Myocyte (in vitro differentiated cells): ENCODE measurements around the gene NR2F1-AS1. TPM values are rescaled to one million over a fixed set of nuclear protein-coding genes. Genes with fewer than 3 reads are reported as not detected.
A peak's percentile ranks its signal among the peaks of the same experiment; 100 is the strongest.

Experiments
- DNase-seq: peaks from one replicate; pipeline ENCODE4 v3.0.0-alpha.2; 2012; ENCODE audit warnings: low read depth
- polyA plus RNA-seq: library from polyadenylated mRNA; unstranded; fragments of >200 nt; gene quantifications from one replicate; pipeline ENCODE4 v1.2.1, GENCODE V29; 2012; ENCODE audit warnings: missing spikeins
- total RNA-seq: library from RNA; depleted of rRNA; stranded (reverse); fragments of >200 nt; gene quantifications from 2 replicates; pipeline ENCODE4 v1.2.3, GENCODE V29; 2014

The NR2F1-AS1 gene
- total RNA-seq, result 3.2 and 5.5 TPM in 2 replicates
- 18.9 TPM for polyA plus RNA-seq

GRCh38 chr5:93580927-93581445 is at the start of gene NR2F1-AS1:
Gene NR2F1-AS1 (minus strand): TSS chr5:93581219.
- DNase-seq, result no peak

- DNase-seq, result no peak
Measured at GRCh38 chr5:93626801-93627200, 45.8 kb upstream of the NR2F1-AS1 start.

DNA sequence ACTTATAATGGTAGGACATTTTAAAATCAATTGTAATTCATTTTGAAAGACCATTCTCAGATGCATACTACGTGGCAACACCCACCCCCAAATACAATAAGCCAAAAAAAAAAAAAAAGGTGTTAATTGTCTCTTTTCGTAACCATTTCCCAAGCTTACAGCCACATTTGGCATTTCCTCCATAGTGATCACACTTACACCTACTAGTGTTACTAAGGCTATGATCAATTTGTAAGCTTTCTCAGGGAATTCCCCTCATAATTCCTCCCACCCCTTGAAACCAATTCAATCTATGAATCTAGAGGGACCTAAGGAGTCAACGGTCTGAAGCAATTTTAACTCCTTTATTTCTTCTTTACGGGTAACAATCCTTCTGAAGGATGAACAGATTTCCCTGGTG is 42.1 kb upstream of the NR2F1-AS1 start:
- no peak for DNase-seq

GRCh38 chr5:93622240-93622885 is 41.3 kb upstream of the NR2F1-AS1 start:
- peak; percentile 33 for DNase-seq

DNA sequence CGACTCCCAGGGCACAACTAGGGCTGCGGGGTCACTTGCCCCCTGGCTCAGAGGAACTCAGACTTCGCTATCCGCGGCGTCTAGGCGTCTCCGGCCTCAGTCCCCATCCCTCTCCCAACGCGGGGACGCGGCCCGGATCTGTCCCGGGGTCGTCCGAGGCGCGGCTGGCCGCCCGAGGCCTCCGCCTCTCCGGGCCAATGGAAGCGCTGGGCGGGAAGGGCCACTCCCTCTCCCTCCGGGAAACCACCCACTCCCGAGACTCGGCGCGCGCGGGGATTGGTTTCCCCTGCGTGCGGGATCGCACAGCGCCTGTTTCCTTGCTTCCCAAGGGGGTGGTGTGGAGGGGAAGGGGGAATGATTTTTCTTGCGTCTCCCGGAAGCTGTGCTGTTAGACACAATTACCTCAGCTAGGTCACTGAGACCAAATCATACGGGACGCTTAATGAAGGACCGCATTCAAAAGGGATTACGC is 40.3 kb upstream of the NR2F1-AS1 start:
- DNase-seq, result peak; percentile 89

- DNase-seq, result peak; percentile 79
Measured at GRCh38 chr5:93620487-93621326, 39.7 kb upstream of the NR2F1-AS1 start.

- DNase-seq, result no peak
Measured at GRCh38 chr5:93616538-93617174, 35.6 kb upstream of the NR2F1-AS1 start.

- no peak for DNase-seq
Measured at GRCh38 chr5:93612855-93613243, 31.8 kb upstream of the NR2F1-AS1 start.

DNA sequence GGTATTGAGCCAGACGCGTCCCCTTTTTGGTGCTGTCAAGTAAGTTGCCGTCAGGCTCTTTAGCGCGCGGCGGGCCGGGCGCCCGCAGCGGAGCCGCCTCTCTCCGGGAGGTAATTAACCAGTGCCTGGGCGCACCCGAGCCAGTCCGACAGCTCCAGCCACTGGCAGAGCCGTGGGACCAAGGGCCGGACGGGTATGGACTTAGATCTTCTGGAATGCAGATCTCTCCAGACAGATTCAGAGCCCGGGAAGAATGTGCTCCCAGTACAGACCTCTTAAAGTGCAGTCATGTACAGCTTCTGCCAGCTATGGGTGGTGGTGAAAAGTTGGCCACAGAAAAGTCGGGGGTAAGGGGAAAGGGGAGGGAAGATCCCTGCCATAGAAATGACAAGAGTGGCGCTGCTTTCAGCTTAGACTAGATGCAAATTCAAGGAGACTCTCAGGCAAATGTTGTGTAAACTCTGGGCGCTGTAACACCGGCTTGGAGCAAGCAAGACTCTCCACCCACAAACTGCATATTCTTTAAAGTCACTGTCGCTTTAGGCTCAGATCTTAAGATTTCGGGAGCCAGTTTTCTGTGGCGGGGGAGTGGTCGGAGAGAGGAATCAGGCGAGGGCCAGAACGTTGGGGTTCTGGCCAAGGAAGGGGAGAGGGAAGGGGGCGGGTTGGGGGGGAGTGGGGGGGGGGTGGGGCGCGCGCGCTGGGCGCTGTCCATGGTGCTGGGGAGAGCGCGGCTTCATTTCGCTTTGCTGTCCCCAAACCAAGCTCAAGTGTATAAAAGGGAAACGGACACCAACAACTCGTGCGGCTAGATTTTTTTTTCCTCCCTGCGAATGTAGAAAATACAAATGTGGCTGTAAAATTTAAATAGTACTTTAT is 31.2 kb upstream of the NR2F1-AS1 start:
- peak; percentile 45 for DNase-seq

DNA sequence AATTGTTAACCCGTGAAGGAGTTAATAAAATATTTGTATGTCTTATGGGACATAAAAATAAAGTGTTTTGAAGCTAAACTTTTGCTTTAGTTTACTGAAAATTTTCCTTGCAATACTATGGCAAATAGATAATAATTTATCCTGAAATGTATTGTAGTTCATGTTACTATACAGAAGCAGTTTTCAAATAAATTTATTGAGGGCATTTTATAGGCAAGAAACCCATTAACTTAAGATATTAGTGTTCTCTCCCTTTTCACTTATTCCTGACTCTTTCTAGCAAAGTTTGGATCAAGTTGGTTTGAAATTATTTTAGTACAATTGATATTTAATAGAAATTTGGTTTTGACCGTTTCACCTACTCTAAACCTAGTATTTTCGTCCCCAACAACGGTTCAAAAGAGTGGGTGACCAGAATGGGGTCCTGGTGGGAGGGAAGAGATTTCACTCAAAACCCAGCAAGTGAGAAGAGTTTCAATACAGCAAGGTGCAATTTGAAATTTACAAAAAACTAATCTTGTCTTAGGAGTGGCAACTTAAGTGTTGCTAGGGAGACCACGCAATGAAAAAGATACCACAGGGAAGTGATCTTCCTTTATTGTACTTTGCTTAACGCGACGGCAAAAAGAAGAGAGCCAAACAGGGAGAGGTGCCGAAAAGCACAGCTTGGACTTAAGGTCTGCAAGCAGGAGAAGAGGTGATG is 30.4 kb upstream of the NR2F1-AS1 start:
- no peak for DNase-seq

GRCh38 chr5:93610581-93611272 is 29.7 kb upstream of the NR2F1-AS1 start:
- DNase-seq, result no peak

- no peak for DNase-seq
Measured at GRCh38 chr5:93609762-93610161, 28.7 kb upstream of the NR2F1-AS1 start.

DNA sequence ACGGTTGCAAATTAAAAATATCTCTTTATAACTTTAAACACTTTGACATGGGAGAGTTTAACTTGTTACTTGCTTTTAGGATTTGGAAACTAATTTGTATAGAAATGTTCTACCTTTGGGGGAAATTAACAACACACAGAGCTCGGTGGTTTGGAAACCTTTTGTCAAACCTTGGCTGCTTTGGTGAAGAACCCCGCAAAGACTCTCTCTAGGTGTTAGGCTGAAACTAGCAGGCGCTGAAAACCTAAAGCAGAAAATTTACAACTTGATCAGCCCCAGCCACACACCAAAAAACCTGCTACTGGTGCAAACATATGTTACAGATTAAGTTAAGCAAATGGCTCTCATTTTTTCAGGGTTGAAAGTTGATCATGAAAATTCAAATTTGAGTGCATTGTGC is 27.8 kb upstream of the NR2F1-AS1 start:
- no peak for DNase-seq

DNA sequence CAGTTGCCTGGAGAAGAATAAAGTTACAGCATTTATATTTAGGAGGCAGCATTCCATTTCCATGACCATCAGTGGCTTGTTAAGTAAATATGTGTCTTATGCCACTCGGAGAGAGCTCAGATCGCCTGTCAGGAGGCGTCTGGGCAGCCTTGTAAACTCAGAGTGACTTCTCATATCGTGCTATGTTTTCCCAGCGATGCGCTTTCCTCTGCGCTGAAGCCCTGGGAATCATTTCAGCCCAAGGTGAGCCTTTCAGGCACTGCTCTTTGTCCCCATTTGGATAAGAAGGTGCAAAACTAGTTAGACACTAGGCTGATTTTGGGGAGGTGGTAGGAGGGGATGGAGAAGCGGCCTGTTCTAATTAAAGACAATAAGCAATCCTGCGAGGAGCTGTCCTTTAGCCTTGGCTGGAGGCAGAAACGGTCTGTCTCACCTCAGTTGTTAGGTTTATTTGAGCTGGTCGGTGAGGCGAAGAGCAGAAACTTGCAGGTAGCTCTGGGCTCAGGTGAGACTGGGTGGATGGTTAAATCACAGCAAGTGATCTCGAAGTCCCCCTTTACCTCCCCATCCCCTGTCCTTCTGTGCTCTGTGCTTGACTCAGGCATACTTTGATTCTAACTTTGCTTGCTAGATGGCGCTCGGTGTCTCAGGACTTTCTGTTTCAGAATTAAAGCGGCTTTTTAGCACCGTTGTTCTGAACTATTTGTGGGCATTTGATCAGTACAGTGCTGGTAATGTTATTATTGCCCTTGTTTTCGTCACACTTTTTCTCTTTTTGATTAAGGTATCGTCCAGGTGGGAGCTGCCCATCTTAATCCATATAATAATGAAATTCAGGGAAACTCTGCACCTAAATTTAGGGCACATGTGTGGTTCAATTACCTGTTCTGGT is 26.6 kb upstream of the NR2F1-AS1 start:
- DNase-seq, result peak; percentile 82

DNA sequence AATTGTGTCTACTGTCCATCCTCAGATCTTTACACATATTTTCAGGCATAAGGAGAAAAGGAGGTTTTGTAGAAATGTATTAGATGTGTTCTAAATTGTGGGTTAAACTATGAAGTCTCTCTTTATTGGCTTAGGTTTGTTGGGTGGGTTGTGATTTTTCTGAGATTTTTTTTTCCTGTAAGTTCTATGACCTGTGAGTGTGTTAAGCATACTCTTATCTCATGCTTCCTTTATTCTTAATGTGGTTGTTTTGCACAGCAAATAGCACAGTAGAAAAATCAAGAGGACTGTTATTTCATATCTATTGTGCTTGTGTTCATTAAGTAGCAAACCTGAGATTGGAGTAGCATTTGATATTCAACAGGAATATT is 25.3 kb upstream of the NR2F1-AS1 start:
- DNase-seq, result no peak

DNA sequence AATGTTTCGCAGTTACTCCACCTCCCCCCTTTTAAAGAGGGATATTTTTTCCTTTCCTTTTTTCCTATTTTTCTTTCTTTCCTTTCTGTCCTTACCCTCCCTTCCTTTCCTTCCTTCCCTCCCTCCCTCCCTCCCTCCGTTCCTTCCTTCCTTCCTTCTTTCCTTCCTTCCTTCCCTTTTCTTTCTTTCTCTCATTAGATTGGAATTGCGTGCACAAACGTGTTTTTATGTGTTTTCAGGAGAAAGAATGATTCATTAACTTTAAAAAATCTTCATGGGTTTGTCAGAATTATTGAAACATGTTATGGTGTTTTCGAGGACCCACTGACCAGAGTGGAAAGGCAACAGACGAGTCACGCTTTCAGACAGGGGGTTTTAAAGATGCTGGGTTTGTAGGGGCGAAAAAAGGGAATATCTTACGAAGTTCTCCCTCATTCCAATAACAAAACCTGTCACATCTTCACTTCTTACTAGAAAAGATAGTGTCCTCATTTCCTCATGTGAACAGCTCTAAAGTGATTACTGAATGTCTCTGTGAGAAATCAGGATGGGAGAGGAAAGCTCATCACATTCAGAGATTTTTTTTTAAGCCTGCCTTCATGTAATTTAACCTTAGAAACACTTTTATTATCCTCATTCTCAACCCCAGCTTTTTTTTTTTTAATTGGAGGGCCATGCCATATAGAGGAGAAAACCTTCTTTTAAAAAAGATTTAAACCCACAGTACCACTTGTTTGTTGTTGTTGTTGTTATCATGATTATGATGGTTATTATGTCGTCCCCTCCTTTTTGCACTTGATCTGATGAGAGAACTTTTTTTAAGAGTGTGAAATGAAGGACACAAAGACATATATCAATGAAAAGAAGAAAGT is 23.9 kb upstream of the NR2F1-AS1 start:
- DNase-seq, result no peak

DNA sequence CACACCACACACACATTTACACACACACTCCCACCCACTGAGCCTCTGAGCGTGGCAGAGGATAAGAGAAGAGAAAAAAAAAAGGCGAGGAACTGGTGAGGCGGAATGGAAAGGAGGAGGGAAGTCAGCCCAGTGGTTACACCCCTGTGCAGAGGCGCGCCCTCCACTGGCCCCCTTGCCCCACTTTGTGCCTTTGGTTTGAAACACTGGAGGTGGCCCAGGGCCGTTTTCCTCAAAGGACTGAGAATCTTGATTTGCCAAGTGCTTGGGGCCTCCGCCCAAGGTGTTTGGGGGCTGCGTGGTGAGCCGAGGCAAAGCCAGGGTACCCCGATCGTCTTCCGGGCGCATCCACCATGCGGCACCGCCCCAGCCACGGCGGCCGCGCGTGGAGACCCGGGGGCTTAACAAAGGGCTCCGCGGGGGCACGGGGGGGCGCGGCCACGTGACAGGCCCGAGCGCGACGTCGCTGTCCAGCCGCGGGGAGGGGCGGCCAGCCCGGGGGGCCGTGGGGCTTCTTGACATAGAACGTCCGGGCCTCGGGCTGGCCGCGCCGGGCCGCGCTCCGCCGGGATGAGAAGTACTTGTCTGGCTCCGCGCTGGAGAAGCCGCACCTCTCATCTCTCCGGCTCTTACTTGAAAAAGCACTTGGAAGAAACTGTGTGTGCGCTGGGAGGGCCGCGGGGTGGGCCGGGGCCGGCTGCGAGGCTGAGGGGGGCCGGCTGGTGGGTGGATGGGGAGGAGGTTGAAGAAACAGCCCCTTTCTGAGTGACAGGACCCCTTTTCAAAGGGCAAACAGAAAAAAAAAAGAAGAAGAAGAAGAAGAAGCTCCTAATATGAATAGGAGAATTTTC is 23.0 kb upstream of the NR2F1-AS1 start:
- DNase-seq, result no peak
